Sigmoid colon (tissue), 7 donors: ENCODE results near the gene MSANTD1. TPM values are rescaled to one million over a fixed set of nuclear protein-coding genes. Genes with fewer than 3 reads are reported as not detected.

ENCODE experiments used
- DNase-seq: peaks from one replicate; pipeline ENCODE4 v3.0.0-alpha.2; 2019
- H3K27ac ChIP-seq, 4 donors: fragments of 200-600 bp; sonication (generic); one replicate each; pipeline ENCODE4 v1.5.1; 2016 to 2019; ENCODE audit warnings: mild to moderate bottlenecking in 1 of 4
- H3K27me3 ChIP-seq, 3 donors: fragments of 200-600 bp; sonication (generic); one replicate each; pipeline ENCODE4 v1.5.1; 2019; ENCODE audit warnings: mild to moderate bottlenecking in 1 of 3
- H3K36me3 ChIP-seq, 4 donors: fragments of 200-600 bp; sonication (generic); one replicate each; pipeline ENCODE4 v1.5.1; 2016 to 2019
- H3K4me1 ChIP-seq, 4 donors: fragments of 200-600 bp; sonication (generic); one replicate each; pipeline ENCODE4 v1.5.1; 2017 to 2019
- H3K4me3 ChIP-seq, 4 donors: fragments of 200-600 bp; sonication (generic); one replicate each; pipeline ENCODE4 v1.5.1; 2017 to 2019; ENCODE audit warnings: mild to moderate bottlenecking in 2 of 4, moderate library complexity in 1 of 4
- H3K9me3 ChIP-seq, 4 donors: fragments of 200-600 bp in 3 of 4; sonication (generic) in 3 of 4; one replicate each; pipeline versions ENCODE4 v1.5.1 to v1.6.1; 2013 to 2019
- EP300 ChIP-seq, 4 donors: sonication (generic); formaldehyde crosslinking; IDR thresholded peaks; one replicate each; pipeline ENCODE4 v1.6.1; 2017; ENCODE audit warnings: antibody characterized with exemption in 4 of 4
- POLR2A ChIP-seq, 2 donors: fragments of 450-650 bp; IDR thresholded peaks; one replicate each; pipeline ENCODE4 v1.6.1; 2016; ENCODE audit warnings: antibody characterized with exemption in 2 of 2, mild to moderate bottlenecking in 2 of 2, moderate library complexity in 2 of 2
- POLR2AphosphoS5 ChIP-seq, 4 donors: sonication (generic); formaldehyde crosslinking; IDR thresholded peaks; one replicate each; pipeline ENCODE4 v1.6.1; 2017; ENCODE audit warnings: antibody characterized with exemption in 4 of 4
- WGBS, 2 donors: extraction: QIAGEN DNeasy Blood & Tissue Kit; methylation state at CpG; one replicate each; pipeline ENCODE4 v1.1.7; 2013; 5-methylcytosine and 5-hydroxymethylcytosine counted together
- intact Hi-C: fragments of 100-400 bp; cut with DNase I; formaldehyde crosslinking; loops from one replicate; pipeline ENCODE4 v1.15.1; 2023
- polyA plus RNA-seq, 3 donors: library from polyadenylated mRNA; stranded (reverse); fragments of 200-250 nt; gene quantifications; one replicate each; pipeline ENCODE4 v1.2.3, GENCODE V29; 2013
- total RNA-seq, 4 donors: library from RNA; depleted of rRNA; stranded (reverse); fragments of >200 nt; gene quantifications; one replicate each; pipeline ENCODE4 v1.1.0, GENCODE V29; 2016
- TF ChIP-seq, protein P1 (sequence below), 4 experiments: fragments of 450-650 bp in 3 of 4; fragments of 200-600 bp in 1 of 4; IDR thresholded peaks; one replicate each; pipeline ENCODE4 v1.5.1; 2016 to 2019; ENCODE audit warnings: antibody characterized with exemption in 4 of 4, mild to moderate bottlenecking in 3 of 4, moderate library complexity in 2 of 4
- donor health status: healthy with polysubstance abuse.
- donor health status: Bipolar disorder and iron deficiency.
- donor health status: healthy.

The MSANTD1 gene
- total and polyA plus RNA-seq, 7 donors = under 0.01 to 1.2 (median 0.40) TPM; not detected in 1

DNA sequence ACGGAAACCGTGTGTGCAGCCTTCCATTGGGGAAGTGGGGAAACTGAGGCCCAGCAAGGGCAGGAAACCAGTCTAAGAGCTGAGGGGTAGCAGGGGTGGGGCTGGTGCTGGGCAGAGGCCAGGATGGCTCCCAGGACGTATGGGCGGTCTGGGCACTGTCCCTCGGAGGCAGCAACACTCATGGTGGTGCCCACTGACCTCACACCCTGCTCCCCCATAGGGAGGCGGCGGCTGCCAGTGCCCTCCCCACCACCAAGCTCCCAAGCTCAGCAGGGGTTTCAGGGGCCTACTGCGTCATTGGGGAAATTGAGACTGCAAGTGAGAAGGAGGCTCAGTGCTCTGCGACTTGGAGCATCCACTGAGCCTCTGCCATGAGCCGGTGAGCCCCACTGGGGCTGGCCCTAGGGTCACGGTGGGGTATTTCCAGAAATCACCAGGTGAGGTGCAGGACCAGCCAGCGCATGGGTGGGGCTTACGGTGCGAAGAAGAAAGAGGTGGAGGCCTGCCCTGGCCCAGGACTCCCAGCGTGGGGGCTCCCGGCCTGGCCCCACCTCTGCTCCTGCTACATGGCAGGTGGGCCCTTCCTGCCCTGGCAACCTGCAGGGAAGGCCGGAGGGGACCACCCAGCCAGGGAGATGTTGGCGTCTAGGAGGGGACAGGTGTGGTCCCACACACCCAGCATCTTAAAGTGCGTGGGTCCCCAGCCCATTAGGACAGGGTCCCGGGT, 915 bp downstream of the MSANTD1 start:
- H3K27ac ChIP-seq = no peak overlapping the region
- intact Hi-C loops = no loop called here
- H3K4me1 ChIP-seq = peaks cover 0 to 6% (median 2%) of the 10 kb centered on the region in 4 donors
- WGBS, 2 donors = 94% methylated on average over 20 of the region's 20 CpGs
- DNase-seq = no peak
- no peaks in the 10 kb centered on the region for H3K36me3 ChIP-seq
- TF ChIP-seq POLR2AphosphoS5 (IDR thresholded peaks at IDR 0.05) = no peak
- TF ChIP-seq, protein P1, sequence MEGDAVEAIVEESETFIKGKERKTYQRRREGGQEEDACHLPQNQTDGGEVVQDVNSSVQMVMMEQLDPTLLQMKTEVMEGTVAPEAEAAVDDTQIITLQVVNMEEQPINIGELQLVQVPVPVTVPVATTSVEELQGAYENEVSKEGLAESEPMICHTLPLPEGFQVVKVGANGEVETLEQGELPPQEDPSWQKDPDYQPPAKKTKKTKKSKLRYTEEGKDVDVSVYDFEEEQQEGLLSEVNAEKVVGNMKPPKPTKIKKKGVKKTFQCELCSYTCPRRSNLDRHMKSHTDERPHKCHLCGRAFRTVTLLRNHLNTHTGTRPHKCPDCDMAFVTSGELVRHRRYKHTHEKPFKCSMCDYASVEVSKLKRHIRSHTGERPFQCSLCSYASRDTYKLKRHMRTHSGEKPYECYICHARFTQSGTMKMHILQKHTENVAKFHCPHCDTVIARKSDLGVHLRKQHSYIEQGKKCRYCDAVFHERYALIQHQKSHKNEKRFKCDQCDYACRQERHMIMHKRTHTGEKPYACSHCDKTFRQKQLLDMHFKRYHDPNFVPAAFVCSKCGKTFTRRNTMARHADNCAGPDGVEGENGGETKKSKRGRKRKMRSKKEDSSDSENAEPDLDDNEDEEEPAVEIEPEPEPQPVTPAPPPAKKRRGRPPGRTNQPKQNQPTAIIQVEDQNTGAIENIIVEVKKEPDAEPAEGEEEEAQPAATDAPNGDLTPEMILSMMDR (IDR thresholded peaks at IDR 0.05) = no peak
- no peak for TF ChIP-seq EP300 (IDR thresholded peaks at IDR 0.05)
- no peak for TF ChIP-seq POLR2A (IDR thresholded peaks at IDR 0.05)
- H3K4me3 ChIP-seq = no peak overlapping the region
- H3K27me3 ChIP-seq = no peaks in the 10 kb centered on the region
- H3K9me3 ChIP-seq = no peaks in the 10 kb centered on the region

- DNase-seq = peak; percentile 63
- Histone ChIP-seq H3K27me3 (no peaks in the 10 kb centered on the region), H3K4me1 (peaks cover 0 to 6% (median 2%) of the 10 kb centered on the region in 4 donors), H3K4me3 (no peak overlapping the region), H3K36me3 (peaks cover 0 to under 1% (median 0%) of the 10 kb centered on the region in 4 donors), H3K27ac (no peak overlapping the region), H3K9me3 (no peaks in the 10 kb centered on the region)
- intact Hi-C loops = no loop called here
- TF ChIP-seq, protein P1 (IDR thresholded peaks at IDR 0.05) = no peak
- TF ChIP-seq POLR2A (IDR thresholded peaks at IDR 0.05) = no peak
- TF ChIP-seq POLR2AphosphoS5 (IDR thresholded peaks at IDR 0.05) = no peak
- TF ChIP-seq EP300 (IDR thresholded peaks at IDR 0.05) = no peak
- 79 to 86% methylated on average over 14 of the region's 14 CpGs for WGBS, 2 donors
Observed at GRCh38 chr4:3250438-3250955, 1.5 kb downstream of the MSANTD1 start.

DNA sequence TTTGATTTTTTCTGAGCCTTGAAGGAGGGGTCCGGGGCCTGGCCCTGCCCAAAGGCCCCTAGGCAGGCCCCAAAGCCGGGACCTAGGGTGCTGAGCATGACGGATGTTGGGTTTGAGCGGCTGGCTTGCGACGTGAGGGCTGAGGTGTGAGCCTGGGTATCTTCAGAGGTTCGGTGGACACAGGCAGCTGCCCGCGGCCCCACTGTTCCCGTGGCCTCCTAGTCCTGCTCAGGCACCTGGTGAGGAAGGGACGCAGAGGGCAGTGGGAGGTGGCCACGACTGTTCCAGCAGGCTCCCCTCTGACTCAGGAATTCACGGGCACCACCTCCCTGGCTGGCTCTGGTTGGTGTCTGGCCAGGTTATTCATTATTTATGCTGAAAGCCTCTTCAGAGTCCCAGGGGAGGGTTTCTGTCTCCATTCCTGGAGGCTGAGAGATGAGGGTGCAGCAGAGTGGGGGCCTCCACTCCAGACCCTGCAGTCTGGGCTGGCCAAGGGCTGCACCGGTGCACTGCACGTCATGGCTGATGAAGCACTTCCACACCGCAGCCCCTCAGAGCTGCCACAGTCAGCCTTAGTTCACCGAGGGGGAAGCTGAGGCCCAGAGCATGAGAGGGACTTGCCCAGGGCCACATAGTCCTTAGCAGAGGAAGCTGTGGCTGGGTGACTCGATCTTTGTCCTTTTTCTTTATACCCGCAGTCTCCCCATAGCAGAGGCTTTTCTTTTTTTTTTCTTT, 2.2 kb downstream of the MSANTD1 start:
- Histone ChIP-seq H3K27me3 (no peaks in the 10 kb centered on the region), H3K9me3 (no peaks in the 10 kb centered on the region), H3K4me1 (peaks cover 0 to 6% (median 2%) of the 10 kb centered on the region in 4 donors), H3K36me3 (peaks cover 0 to 6% (median 0%) of the 10 kb centered on the region in 4 donors), H3K27ac (no peak overlapping the region), H3K4me3 (no peak overlapping the region)
- TF ChIP-seq POLR2A (IDR thresholded peaks at IDR 0.05) (no peak), EP300 (IDR thresholded peaks at IDR 0.05) (no peak), POLR2AphosphoS5 (IDR thresholded peaks at IDR 0.05) (no peak)
- TF ChIP-seq, protein P1 (IDR thresholded peaks at IDR 0.05) = no peak
- 91 to 95% methylated on average over 19 of the region's 19 CpGs for WGBS, 2 donors
- peak; percentile 46 for DNase-seq
- intact Hi-C loops = no loop called here

DNA sequence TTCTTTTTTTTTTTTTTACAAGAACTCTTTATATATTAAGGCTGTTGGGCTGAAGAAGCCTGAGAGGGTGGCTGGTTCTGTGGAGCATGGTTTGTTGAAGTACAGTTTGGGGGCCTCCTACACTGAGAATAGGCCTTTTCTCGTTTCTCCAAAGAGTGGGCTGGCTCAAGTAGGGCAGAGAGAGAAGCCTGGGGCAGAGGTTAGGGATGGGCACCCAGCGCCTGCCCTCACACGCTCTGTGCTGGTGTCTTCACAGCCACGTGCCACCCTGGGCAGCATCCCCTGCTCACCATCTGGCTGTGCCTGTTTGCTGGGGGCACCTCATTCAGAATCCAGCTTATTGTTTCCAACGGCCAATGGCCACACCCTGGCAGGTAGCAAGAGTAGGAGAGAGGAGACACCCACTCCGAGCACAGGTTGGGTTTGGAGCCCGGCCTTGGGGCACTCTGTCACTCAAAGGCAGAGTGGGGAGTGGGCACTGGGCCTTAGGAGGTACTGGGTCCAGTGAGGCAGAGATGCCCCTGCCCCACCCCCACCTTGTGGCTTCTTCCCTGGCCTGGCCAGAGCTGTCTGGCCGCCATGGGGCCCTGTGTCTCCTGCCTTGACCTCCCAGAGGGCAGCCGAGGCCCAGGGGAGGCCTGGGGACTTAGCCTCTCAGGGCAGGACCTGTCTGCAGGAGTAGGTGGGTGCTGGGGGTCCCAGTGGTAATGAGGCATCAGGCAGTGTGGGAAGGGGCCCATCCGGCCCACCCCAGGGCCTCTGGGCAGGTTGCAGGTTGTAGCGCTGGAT, 2.9 kb downstream of the MSANTD1 start:
- intact Hi-C loops = no loop called here
- Histone ChIP-seq H3K4me3 (no peak overlapping the region), H3K9me3 (no peaks in the 10 kb centered on the region), H3K36me3 (peaks cover 0 to 6% (median 0%) of the 10 kb centered on the region in 4 donors), H3K4me1 (peaks cover 0 to 4% (median 0%) of the 10 kb centered on the region in 4 donors), H3K27ac (no peak overlapping the region), H3K27me3 (no peaks in the 10 kb centered on the region)
- WGBS, 2 donors = 84 to 95% methylated on average over 11 of the region's 11 CpGs
- DNase-seq = peak; percentile 57
- TF ChIP-seq POLR2AphosphoS5 (IDR thresholded peaks at IDR 0.05) = no peak
- TF ChIP-seq, protein P1 (IDR thresholded peaks at IDR 0.05) = no peak
- TF ChIP-seq POLR2A (IDR thresholded peaks at IDR 0.05) = no peak
- no peak for TF ChIP-seq EP300 (IDR thresholded peaks at IDR 0.05)
